ENCODE measurements around the gene NKIRAS1.

NKIRAS1 gene

GRCh38 chr3:23948761-23949160 lies 32.0 kb upstream of the NKIRAS1 start:
- DNase-seq (ENCODE audit: low read depth), result no peak
- no peak for TF ChIP-seq CTCF (IDR thresholded peaks at IDR 0.05; ENCODE audit: insufficient read depth, low read depth, low read length, missing control alignments)
- H3K4me3 ChIP-seq (ENCODE audit: low read depth, low read length), result no peak overlapping the region

GRCh38 chr3:23945913-23946687 lies 29.3 kb upstream of the NKIRAS1 start:
- no peak for TF ChIP-seq CTCF (IDR thresholded peaks at IDR 0.05; ENCODE audit: insufficient read depth, low read depth, low read length, missing control alignments)
- peak; percentile 99 for DNase-seq (ENCODE audit: low read depth)
- peak overlapping the region; percentile 94 for H3K4me3 ChIP-seq (ENCODE audit: low read depth, low read length)

- H3K4me3 ChIP-seq (ENCODE audit: low read depth, low read length), result peak overlapping the region; percentile 51
- no peak for DNase-seq (ENCODE audit: low read depth)
- no peak for TF ChIP-seq CTCF (IDR thresholded peaks at IDR 0.05; ENCODE audit: insufficient read depth, low read depth, low read length, missing control alignments)
These were observed 28.8 kb upstream of the NKIRAS1 start for GRCh38 chr3:23945663-23945912.

GRCh38 chr3:23944861-23945662 lies 28.3 kb upstream of the NKIRAS1 start, which contains the start of gene NR1D2:
NR1D2 (plus strand) TSS chr3:23945286; CDS start chr3:23945579, 293 bp downstream.
- DNase-seq (ENCODE audit: low read depth), result peak; percentile 93
- peak within 1 kb of the TSS; percentile 97 for H3K4me3 ChIP-seq (ENCODE audit: low read depth, low read length)
- TF ChIP-seq CTCF (IDR thresholded peaks at IDR 0.05; ENCODE audit: insufficient read depth, low read depth, low read length, missing control alignments), result no peak

- H3K4me3 ChIP-seq (ENCODE audit: low read depth, low read length), result peak overlapping the region; percentile 97
- no peak for DNase-seq (ENCODE audit: low read depth)
- TF ChIP-seq CTCF (IDR thresholded peaks at IDR 0.05; ENCODE audit: insufficient read depth, low read depth, low read length, missing control alignments), result no peak
These were observed 27.4 kb upstream of the NKIRAS1 start for GRCh38 chr3:23944007-23944783.

GRCh38 chr3:23942546-23942945 lies 25.8 kb upstream of the NKIRAS1 start:
- TF ChIP-seq CTCF (IDR thresholded peaks at IDR 0.05; ENCODE audit: insufficient read depth, low read depth, low read length, missing control alignments), result no peak
- H3K4me3 ChIP-seq (ENCODE audit: low read depth, low read length), result no peak overlapping the region
- DNase-seq (ENCODE audit: low read depth), result no peak
